HepG2 (cell line): ENCODE results near the gene LRRN4CL. TPM values are rescaled to one million over a fixed set of nuclear protein-coding genes. Genes with fewer than 3 reads are reported as not detected.

ENCODE experiments used
- EP300 ChIP-seq, 3 experiments: sonication (generic) in 1 of 3; formaldehyde crosslinking in 1 of 3; IDR thresholded peaks; 2 replicates each; pipeline versions ENCODE4 v1.5.1 to v1.6.1; 2011 to 2020; ENCODE audit warnings: low read depth in 2 of 3, low read length in 2 of 3, borderline replicate concordance in 1 of 3, improper control_type of control experiment in 1 of 3, mild to moderate bottlenecking in 1 of 3, missing genetic modification reagents in 1 of 3, moderate library complexity in 1 of 3
- FOXO4 ChIP-seq: sonication (generic); formaldehyde crosslinking; conservative IDR thresholded peaks from 2 replicates; pipeline ENCODE4 v1.8.1; 2023; ENCODE audit warnings: missing genetic modification reagents
- HOXD1 ChIP-seq: sonication (generic); formaldehyde crosslinking; IDR thresholded peaks from 2 replicates; pipeline ENCODE4 v1.5.0; 2020; ENCODE audit warnings: missing genetic modification reagents
- KLF15 ChIP-seq: sonication (generic); formaldehyde crosslinking; IDR thresholded peaks from 2 replicates; pipeline ENCODE4 v1.8.1; 2023; ENCODE audit warnings: borderline replicate concordance, mild to moderate bottlenecking, inconsistent platforms, missing genetic modification reagents, mixed read lengths
- NFE2L2 ChIP-seq: fragments of 150-350 bp; IDR thresholded peaks from 2 replicates; pipeline ENCODE4 v1.6.1; 2014; ENCODE audit warnings: low read length
- NR2C2 ChIP-seq: sonication (generic); formaldehyde crosslinking; IDR thresholded peaks from 2 replicates; pipeline ENCODE4 v1.4.0; 2020; ENCODE audit warnings: missing genetic modification reagents, mild to moderate bottlenecking, moderate library complexity, borderline replicate concordance
- PLSCR1 ChIP-seq: sonication (generic); formaldehyde crosslinking; IDR thresholded peaks from 2 replicates; pipeline ENCODE4 v1.5.0; 2020; ENCODE audit warnings: missing genetic modification reagents, mild to moderate bottlenecking, borderline replicate concordance
- SMYD3 ChIP-seq: sonication (generic); formaldehyde crosslinking; IDR thresholded peaks from 2 replicates; pipeline ENCODE4 v1.8.1; 2023; ENCODE audit warnings: mild to moderate bottlenecking, missing genetic modification reagents
- SRSF4 ChIP-seq: fragments of 200-400 bp; formaldehyde crosslinking; IDR thresholded peaks from one replicate; pipeline ENCODE4 v1.6.1; 2018; ENCODE audit warnings: mild to moderate bottlenecking, low read depth, low read length, moderate library complexity; ENCODE audit not compliant: poor library complexity, severe bottlenecking
- TFDP1 ChIP-seq: IDR thresholded peaks from 2 replicates; pipeline ENCODE4 v1.6.1; 2016; ENCODE audit warnings: missing compliant biosample characterization, missing genetic modification reagents, borderline replicate concordance
- THAP8 ChIP-seq: sonication (generic); formaldehyde crosslinking; IDR thresholded peaks from 2 replicates; pipeline ENCODE4 v1.5.1; 2020; ENCODE audit warnings: missing genetic modification reagents, mild to moderate bottlenecking, borderline replicate concordance
- ZNF256 ChIP-seq: sonication (generic); formaldehyde crosslinking; conservative IDR thresholded peaks from 2 replicates; pipeline ENCODE4 v1.4.0; 2020; ENCODE audit warnings: missing genetic modification reagents
- ZNF512 ChIP-seq: sonication (generic); formaldehyde crosslinking; IDR thresholded peaks from 2 replicates; pipeline ENCODE4 v1.4.0; 2020; ENCODE audit warnings: mild to moderate bottlenecking, missing genetic modification reagents
- ZNF572 ChIP-seq: sonication (generic); formaldehyde crosslinking; IDR thresholded peaks from 2 replicates; pipeline ENCODE4 v1.5.1; 2020; ENCODE audit warnings: mild to moderate bottlenecking, missing genetic modification reagents
- ZNF574 ChIP-seq: sonication (generic); formaldehyde crosslinking; IDR thresholded peaks from 2 replicates; pipeline ENCODE4 v1.4.0; 2020; ENCODE audit warnings: missing genetic modification reagents
- ZNF772 ChIP-seq: sonication (generic); formaldehyde crosslinking; IDR thresholded peaks from 2 replicates; pipeline ENCODE4 v1.5.0; 2020; ENCODE audit warnings: mild to moderate bottlenecking, missing genetic modification reagents
- ZSCAN30 ChIP-seq: sonication (generic); formaldehyde crosslinking; IDR thresholded peaks from 2 replicates; pipeline ENCODE4 v1.5.0; 2020; ENCODE audit warnings: mild to moderate bottlenecking, missing genetic modification reagents
- polyA plus RNA-seq, 8 experiments: library from polyadenylated mRNA; depleted of rRNA in 3 of 8; stranded (reverse) in 7 of 8; unstranded in 1 of 8; fragments of >200 nt; fragmentation: Illumina TruSeq in 4 of 8; extraction: Trizol in 4 of 8; gene quantifications; 2 replicates each; pipeline versions ENCODE4 v1.2.1 to v1.2.3, GENCODE V29; 2011 to 2016; ENCODE audit warnings: low read depth in 4 of 8, missing spikeins in 1 of 8, mixed read lengths in 1 of 8; ENCODE audit not compliant: insufficient read depth in 1 of 8
- total RNA-seq, 5 experiments: library from RNA; depleted of rRNA; stranded (reverse); fragments of >200 nt; fragmentation: Illumina TruSeq; extraction: Trizol; gene quantifications; 2 replicates each; pipeline ENCODE4 v1.2.3, GENCODE V29; 2016; ENCODE audit warnings: low read depth in 1 of 5

Gene LRRN4CL
- total and polyA plus RNA-seq, 2 of the 13 experiments (the other 11 are each of a cell fraction or from before 2014, with no cell fraction given): 0.11 TPM; not detected in 1

GRCh38 chr11:62671608-62672389 is 17.5 kb downstream of the LRRN4CL start, which contains the start of the genes LBHD1 and UQCC3 (continued):
- no peak for TF ChIP-seq FOXO4 (CRISPR knock-in tag)
- TF ChIP-seq KLF15: no peak
- 0 out of 2 replicates have a peak, but pooled peaks have one; percentile 71 for TF ChIP-seq ZNF256 (CRISPR knock-in tag)
- TF ChIP-seq HOXD1 (CRISPR knock-in tag): no peak
- TF ChIP-seq ZNF574 (CRISPR knock-in tag): peak; percentile 99
- peak in 1 of 2 experiments; percentile 21; a peak in 1 of 4 replicates for TF ChIP-seq EP300 (IDR thresholded peaks at IDR 0.05; ENCODE audit: low read depth in 2 of 2, low read length in 2 of 2)
- TF ChIP-seq EP300 (CRISPR knock-in tag; IDR thresholded peaks at IDR 0.05; ENCODE audit: borderline replicate concordance): no peak
- TF ChIP-seq ZNF512 (CRISPR knock-in tag): 0 out of 2 replicates have a peak, but pooled peaks have one; percentile 36
- no peak for TF ChIP-seq PLSCR1 (CRISPR knock-in tag)
- no peak; the same call in 1 of the 2 replicates for TF ChIP-seq TFDP1 (CRISPR knock-in tag)
- peak; percentile 67; the same call in 1 of the 2 replicates for TF ChIP-seq THAP8 (CRISPR knock-in tag)
- peak; percentile 87 for TF ChIP-seq NR2C2 (CRISPR knock-in tag)
- TF ChIP-seq SRSF4: no peak
- TF ChIP-seq ZNF772 (CRISPR knock-in tag): peak; percentile 45
- peak; percentile 53; the same call in 1 of the 2 replicates for TF ChIP-seq ZNF572 (CRISPR knock-in tag)
- TF ChIP-seq NFE2L2: no peak
- TF ChIP-seq ZSCAN30 (CRISPR knock-in tag): no peak
- no peak for TF ChIP-seq SMYD3
